Measurements from ENCODE around the gene KIAA1549. TPM values are rescaled to one million over a fixed set of nuclear protein-coding genes. Genes with fewer than 3 reads are reported as not detected.

The KIAA1549 gene
- total and polyA plus RNA-seq, 8 donors: 0.15 to 7.8 (median 1.4) TPM

- no peaks in the 10 kb centered on the region for H3K4me1 ChIP-seq
- TF ChIP-seq CTCF (IDR thresholded peaks at IDR 0.05) (no peak), POLR2AphosphoS5 (IDR thresholded peaks at IDR 0.05) (no peak), POLR2A (IDR thresholded peaks at IDR 0.05) (no peak), EP300 (IDR thresholded peaks at IDR 0.05) (no peak)
- peaks cover 0 to 49% (median 35%) of the 10 kb centered on the region in 4 donors for H3K36me3 ChIP-seq
- H3K4me3 ChIP-seq: no peak overlapping the region
- no peak overlapping the region for H3K27ac ChIP-seq
- DNase-seq: no peak
- 91 to 97% (median 96%) methylated on average over 21 of the region's 21 CpGs for WGBS, 5 donors
- H3K27me3 ChIP-seq: no peaks in the 10 kb centered on the region
- no peaks in the 10 kb centered on the region for H3K9me3 ChIP-seq
- intact Hi-C loops (cut with DNase I; ENCODE audit: low total_unique reads): no loop called here
Measured at GRCh38 chr7:138871065-138871813, 110.0 kb downstream of the KIAA1549 start.

- Histone ChIP-seq H3K4me1 (no peaks in the 10 kb centered on the region), H3K4me3 (no peak overlapping the region), H3K9me3 (no peaks in the 10 kb centered on the region), H3K27me3 (no peaks in the 10 kb centered on the region), H3K27ac (no peak overlapping the region), H3K36me3 (peaks cover 0 to 52% (median 37%) of the 10 kb centered on the region in 4 donors)
- TF ChIP-seq POLR2A (IDR thresholded peaks at IDR 0.05) (no peak), CTCF (IDR thresholded peaks at IDR 0.05) (no peak), EP300 (IDR thresholded peaks at IDR 0.05) (no peak)
- DNase-seq: no peak
- 95 to 98% (median 97%) methylated on average over 30 of the region's 30 CpGs for WGBS, 5 donors
- intact Hi-C loops (cut with DNase I; ENCODE audit: low total_unique reads): no loop called here
Measured at GRCh38 chr7:138869353-138869752, 111.8 kb downstream of the KIAA1549 start.

- Histone ChIP-seq H3K36me3 (peaks cover 0 to 58% (median 42%) of the 10 kb centered on the region in 4 donors), H3K4me1 (no peaks in the 10 kb centered on the region), H3K4me3 (no peak overlapping the region), H3K27ac (no peak overlapping the region), H3K9me3 (no peaks in the 10 kb centered on the region), H3K27me3 (no peaks in the 10 kb centered on the region)
- no peak for TF ChIP-seq POLR2AphosphoS5 (IDR thresholded peaks at IDR 0.05)
- no peak for TF ChIP-seq CTCF (IDR thresholded peaks at IDR 0.05)
- TF ChIP-seq POLR2A (IDR thresholded peaks at IDR 0.05): no peak
- no peak for DNase-seq
- intact Hi-C loops (cut with DNase I; ENCODE audit: low total_unique reads): no loop called here
- 90 to 97% (median 94%) methylated on average over 14 of the region's 14 CpGs for WGBS, 5 donors
Measured at GRCh38 chr7:138868711-138869110, 112.5 kb downstream of the KIAA1549 start.

- Histone ChIP-seq H3K36me3 (peaks cover 0 to 65% (median 44%) of the 10 kb centered on the region in 4 donors), H3K4me1 (no peaks in the 10 kb centered on the region), H3K9me3 (no peaks in the 10 kb centered on the region), H3K4me3 (no peak overlapping the region), H3K27ac (no peak overlapping the region), H3K27me3 (no peaks in the 10 kb centered on the region)
- DNase-seq: no peak
- TF ChIP-seq POLR2A (IDR thresholded peaks at IDR 0.05) (no peak), EP300 (IDR thresholded peaks at IDR 0.05) (no peak)
- intact Hi-C loops (cut with DNase I; ENCODE audit: low total_unique reads): no loop called here
- 95 to 97% (median 95%) methylated on average over 19 of the region's 19 CpGs for WGBS, 5 donors
Measured at GRCh38 chr7:138867744-138868143, 113.4 kb downstream of the KIAA1549 start.

GRCh38 chr7:138866353-138866752 is 114.8 kb downstream of the KIAA1549 start:
- DNase-seq: no peak

More at GRCh38 chr7:138866353-138866752, 114.8 kb downstream of the KIAA1549 start:
- Histone ChIP-seq H3K9me3 (no peaks in the 10 kb centered on the region), H3K27ac (no peak overlapping the region), H3K4me3 (no peak overlapping the region), H3K36me3 (peaks cover 0 to 69% (median 44%) of the 10 kb centered on the region in 4 donors), H3K27me3 (no peaks in the 10 kb centered on the region), H3K4me1 (no peaks in the 10 kb centered on the region)
- intact Hi-C loops (cut with DNase I; ENCODE audit: low total_unique reads): no loop called here
- TF ChIP-seq POLR2A (IDR thresholded peaks at IDR 0.05) (no peak), CTCF (IDR thresholded peaks at IDR 0.05) (no peak), EP300 (IDR thresholded peaks at IDR 0.05) (no peak), POLR2AphosphoS5 (IDR thresholded peaks at IDR 0.05) (no peak)
- 93 to 97% (median 97%) methylated on average over 9 of the region's 9 CpGs for WGBS, 5 donors

Measured in stomach (tissue), 9 donors.